GM23338 (cell line): ENCODE results near the gene ATP8B4. TPM values are rescaled to one million over a fixed set of nuclear protein-coding genes. Genes with fewer than 3 reads are reported as not detected.

ENCODE experiments used
- ATAC-seq: fragments of 200-7000 bp; cut with Tn5 transposase; 3 replicates; pipeline ENCODE4 v1.9.1; 2020
- DNase-seq: peaks from one replicate; pipeline ENCODE4 v3.0.0-alpha.2; 2015; ENCODE audit warnings: low spot score
- H2AFZ ChIP-seq: fragments of 200-600 bp; sonication (generic); 2 replicates; pipeline ENCODE4 v1.8.0; 2016; ENCODE audit warnings: antibody characterized with exemption, mild to moderate bottlenecking, moderate library complexity
- H3F3A ChIP-seq: fragments of 200-600 bp; sonication (generic); replicated peaks from 2 replicates; pipeline ENCODE4 v1.8.0; 2017; ENCODE audit warnings: antibody characterized with exemption, mixed run types, low read depth
- H3K27ac ChIP-seq: fragments of 200-600 bp; sonication (generic); 2 replicates; pipeline ENCODE4 v1.6.1; 2016; ENCODE audit warnings: low read depth
- H3K27me3 ChIP-seq: fragments of 200-600 bp; sonication (generic); 2 replicates; pipeline ENCODE4 v1.8.0; 2016; ENCODE audit warnings: mild to moderate bottlenecking, mixed run types, moderate library complexity; ENCODE audit not compliant: insufficient read depth
- H3K36me3 ChIP-seq: fragments of 200-600 bp; sonication (generic); 2 replicates; pipeline ENCODE4 v1.8.0; 2016; ENCODE audit warnings: mild to moderate bottlenecking; ENCODE audit not compliant: insufficient read depth
- H3K4me1 ChIP-seq: fragments of 200-600 bp; sonication (generic); 2 replicates; pipeline ENCODE4 v1.8.0; 2016; ENCODE audit warnings: mild to moderate bottlenecking, moderate library complexity; ENCODE audit not compliant: insufficient read depth
- H3K4me2 ChIP-seq: fragments of 200-600 bp; sonication (generic); 2 replicates; pipeline ENCODE4 v1.7.1; 2017; ENCODE audit warnings: mixed run types
- H3K4me3 ChIP-seq: fragments of 200-600 bp; sonication (generic); 2 replicates; pipeline ENCODE4 v1.6.1; 2016; ENCODE audit warnings: mixed run types
- H3K79me2 ChIP-seq: fragments of 200-600 bp; sonication (generic); replicated peaks from 2 replicates; pipeline ENCODE4 v1.8.0; 2017; ENCODE audit warnings: mild to moderate bottlenecking; ENCODE audit not compliant: insufficient read depth
- H3K9me2 ChIP-seq: fragments of 200-600 bp; sonication (generic); 2 replicates; pipeline ENCODE4 v1.8.0; 2017; ENCODE audit not compliant: insufficient read depth
- H4K20me1 ChIP-seq: fragments of 200-600 bp; sonication (generic); replicated peaks from 2 replicates; pipeline ENCODE4 v1.8.0; 2017; ENCODE audit warnings: mild to moderate bottlenecking; ENCODE audit not compliant: insufficient read depth
- H3K27ac Mint-ChIP-seq: 2 replicates; pipeline ENCODE4 v1.8.0; 2020; ENCODE audit warnings: inconsistent platforms, mild to moderate bottlenecking, moderate library complexity, mixed read lengths
- H3K27me3 Mint-ChIP-seq: 3 replicates; pipeline ENCODE4 v1.8.0; 2022; ENCODE audit warnings: low read depth, mild to moderate bottlenecking, moderate library complexity, mixed read lengths, inconsistent platforms; ENCODE audit not compliant: insufficient read depth, poor library complexity
- H3K36me3 Mint-ChIP-seq: 3 replicates; pipeline ENCODE4 v1.8.0; 2021; ENCODE audit warnings: low read depth, mild to moderate bottlenecking, inconsistent platforms, moderate library complexity, mixed read lengths
- H3K4me1 Mint-ChIP-seq: 3 replicates; pipeline ENCODE4 v1.8.0; 2020; ENCODE audit warnings: mild to moderate bottlenecking, inconsistent platforms, mixed read lengths
- H3K4me3 Mint-ChIP-seq: 3 replicates; pipeline ENCODE4 v1.8.0; 2021; ENCODE audit warnings: moderate library complexity, mild to moderate bottlenecking, inconsistent platforms, mixed read lengths
- H3K9me3 Mint-ChIP-seq: 3 replicates; pipeline ENCODE4 v1.8.0; 2020; ENCODE audit warnings: moderate library complexity, mild to moderate bottlenecking, inconsistent platforms, mixed read lengths
- CREB1 ChIP-seq: fragments of 250-450 bp; sonication (Bioruptor Pico); IDR thresholded peaks from 2 replicates; pipeline ENCODE4 v1.5.0; 2020; ENCODE audit warnings: low read depth, mild to moderate bottlenecking, moderate library complexity
- CTCF ChIP-seq, 2 experiments: fragments of 200-600 bp in 1 of 2; sonication (generic) in 1 of 2; conservative IDR thresholded peaks; 2 replicates each; pipeline versions ENCODE4 v1.5.1 to v1.6.1; 2016 to 2017; ENCODE audit warnings: antibody characterized with exemption in 2 of 2, low read depth in 2 of 2, mild to moderate bottlenecking in 2 of 2, moderate library complexity in 1 of 2
- EZH2 ChIP-seq: fragments of 200-600 bp; sonication (generic); IDR thresholded peaks from one replicate; pipeline ENCODE4 v1.8.0; 2017; ENCODE audit warnings: antibody characterized with exemption, mild to moderate bottlenecking, low read depth; ENCODE audit not compliant: unreplicated experiment
- EZH2phosphoT487 ChIP-seq: fragments of 200-600 bp; sonication (generic); IDR thresholded peaks from one replicate; pipeline ENCODE4 v1.8.1; 2018; ENCODE audit warnings: antibody characterized with exemption; ENCODE audit not compliant: unreplicated experiment
- NANOG ChIP-seq: IDR thresholded peaks from 2 replicates; pipeline ENCODE4 v1.6.1; 2016; ENCODE audit warnings: antibody characterized with exemption, borderline replicate concordance
- STAT1 ChIP-seq: IDR thresholded peaks from one replicate; pipeline ENCODE4 v1.6.1; 2016; ENCODE audit warnings: antibody characterized with exemption; ENCODE audit not compliant: unreplicated experiment
- ZNF114 ChIP-seq: fragments of 250-450 bp; sonication (Bioruptor Pico); IDR thresholded peaks from 2 replicates; pipeline ENCODE4 v1.5.0; 2020; ENCODE audit warnings: mild to moderate bottlenecking, moderate library complexity
- ZNF331 ChIP-seq: fragments of 250-450 bp; sonication (Bioruptor Pico); IDR thresholded peaks from 2 replicates; pipeline ENCODE4 v1.5.0; 2020; ENCODE audit warnings: low read depth, mild to moderate bottlenecking, moderate library complexity
- ZNF462 ChIP-seq: fragments of 250-450 bp; sonication (Bioruptor Pico); IDR thresholded peaks from 2 replicates; pipeline ENCODE4 v1.5.0; 2020; ENCODE audit warnings: mild to moderate bottlenecking, moderate library complexity
- polyA plus RNA-seq: library from polyadenylated mRNA; unstranded; fragments of >200 nt; fragmentation: Nextera tagmentation; extraction: Ambion mirVana; gene quantifications from 2 replicates; pipeline ENCODE4 v1.2.1, GENCODE V29; 2016
- total RNA-seq: library from RNA; depleted of rRNA; stranded (reverse); fragments of >200 nt; shearing (Covaris generic); gene quantifications from 2 replicates; pipeline ENCODE4 v1.2.3, GENCODE V29; 2014
- TF ChIP-seq, protein P1 (sequence below): IDR thresholded peaks from 2 replicates; pipeline ENCODE4 v1.6.1; 2016; ENCODE audit warnings: antibody characterized with exemption

The ATP8B4 gene
- total and polyA plus RNA-seq, 2 experiments from 2014 or later, result 0.24 TPM; not detected in 1

- Histone ChIP-seq H3K27me3 (no peaks in the 10 kb centered on the region), H3K4me3 (no peak overlapping the region), H3K9me2 (no peaks in the 10 kb centered on the region), H3K4me2 (no peak overlapping the region), H4K20me1 (no peaks in the 10 kb centered on the region), H3K36me3 (no peaks in the 10 kb centered on the region), H3F3A (no peaks in the 10 kb centered on the region), H3K27ac (no peak overlapping the region), H2AFZ (no peak overlapping the region), H3K4me1 (no peaks in the 10 kb centered on the region), H3K79me2 (no peaks in the 10 kb centered on the region)
- ATAC-seq (no peak), DNase-seq (no peak)
- H3K4me3 Mint-ChIP-seq, result no peak overlapping the region
- peaks cover 3% of the 10 kb centered on the region; the same call in 2 of the 3 replicates for H3K4me1 Mint-ChIP-seq
- H3K36me3 Mint-ChIP-seq, result no peaks in the 10 kb centered on the region
- H3K27me3 Mint-ChIP-seq, result peaks cover 2% of the 10 kb centered on the region
- no peak overlapping the region for H3K27ac Mint-ChIP-seq
- H3K9me3 Mint-ChIP-seq, result no peaks in the 10 kb centered on the region; the same call in 1 of the 3 replicates
- TF ChIP-seq STAT1 (no peak), EZH2 (no peak), ZNF114 (CRISPR knock-in tag) (no peak), CTCF (conservative IDR thresholded peaks at IDR 0.05; ENCODE audit: low read depth in 2 of 2) (no peak), EZH2phosphoT487 (no peak), CREB1 (CRISPR knock-in tag) (no peak), ZNF331 (CRISPR knock-in tag) (no peak), NANOG (no peak)
- TF ChIP-seq, protein P1, sequence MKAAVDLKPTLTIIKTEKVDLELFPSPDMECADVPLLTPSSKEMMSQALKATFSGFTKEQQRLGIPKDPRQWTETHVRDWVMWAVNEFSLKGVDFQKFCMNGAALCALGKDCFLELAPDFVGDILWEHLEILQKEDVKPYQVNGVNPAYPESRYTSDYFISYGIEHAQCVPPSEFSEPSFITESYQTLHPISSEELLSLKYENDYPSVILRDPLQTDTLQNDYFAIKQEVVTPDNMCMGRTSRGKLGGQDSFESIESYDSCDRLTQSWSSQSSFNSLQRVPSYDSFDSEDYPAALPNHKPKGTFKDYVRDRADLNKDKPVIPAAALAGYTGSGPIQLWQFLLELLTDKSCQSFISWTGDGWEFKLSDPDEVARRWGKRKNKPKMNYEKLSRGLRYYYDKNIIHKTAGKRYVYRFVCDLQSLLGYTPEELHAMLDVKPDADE, result no peak
These were observed 5.9 kb downstream of the ATP8B4 start for GRCh38 chr15:50113187-50113505.

DNA sequence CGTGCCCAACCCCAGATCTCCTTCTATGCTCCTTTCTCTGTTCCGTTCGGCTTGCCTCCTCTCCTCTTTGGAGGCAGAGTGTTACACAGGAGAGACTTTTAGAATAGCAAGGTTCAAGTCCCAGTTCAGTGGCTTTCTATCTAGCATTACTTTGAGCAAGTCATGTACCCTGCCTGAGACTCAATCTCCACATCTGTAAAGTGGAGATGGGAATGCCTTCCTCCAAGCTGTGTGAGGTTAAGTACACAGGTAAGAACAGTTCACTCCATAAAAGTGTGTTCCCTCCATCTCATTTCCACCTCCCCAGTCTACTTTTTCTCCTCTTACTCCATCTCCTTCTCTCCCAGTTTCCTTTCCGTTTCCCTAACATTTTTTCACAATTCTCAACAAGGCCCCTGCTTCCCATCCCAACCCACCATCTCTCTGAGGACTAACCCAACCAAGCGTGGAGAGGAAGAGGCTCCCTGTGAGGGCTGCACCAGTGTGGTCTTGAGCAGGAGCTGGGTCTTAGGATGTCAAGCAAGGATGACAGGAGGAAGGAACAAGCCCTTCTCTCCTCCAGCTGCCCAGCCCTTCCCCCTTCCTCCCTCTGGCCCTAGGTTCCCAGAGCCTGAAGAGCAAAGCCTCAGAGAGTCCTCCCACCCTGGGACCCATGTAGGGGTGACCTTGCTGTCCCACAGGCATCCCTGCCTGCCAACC, 6.4 kb downstream of the ATP8B4 start:
- Mint-ChIP-seq H3K9me3 (no peaks in the 10 kb centered on the region; the same call in 1 of the 3 replicates), H3K4me3 (no peak overlapping the region), H3K36me3 (no peaks in the 10 kb centered on the region), H3K27me3 (peaks cover 2% of the 10 kb centered on the region), H3K4me1 (peaks cover 4% of the 10 kb centered on the region; the same call in 2 of the 3 replicates), H3K27ac (no peak overlapping the region)
- Histone ChIP-seq H2AFZ (no peak overlapping the region), H3F3A (no peaks in the 10 kb centered on the region), H3K9me2 (no peaks in the 10 kb centered on the region), H3K79me2 (no peaks in the 10 kb centered on the region), H3K4me2 (no peak overlapping the region), H4K20me1 (no peaks in the 10 kb centered on the region), H3K4me1 (no peaks in the 10 kb centered on the region), H3K4me3 (no peak overlapping the region), H3K27ac (no peak overlapping the region), H3K36me3 (no peaks in the 10 kb centered on the region), H3K27me3 (no peaks in the 10 kb centered on the region)
- DNase-seq (no peak), ATAC-seq (no peak)
- no peak for TF ChIP-seq ZNF462 (CRISPR knock-in tag)
- no peak for TF ChIP-seq ZNF331 (CRISPR knock-in tag)
- TF ChIP-seq, protein P1, result no peak
- no peak for TF ChIP-seq EZH2
- no peak for TF ChIP-seq NANOG
- no peak for TF ChIP-seq STAT1
